KMS-11 (cell line): ENCODE data around the gene CRTAP.

Experiments used
- H2AFZ ChIP-seq: fragments of 200-600 bp; sonication (generic); 2 replicates; pipeline ENCODE4 v1.6.1; 2016; ENCODE audit warnings: antibody characterized with exemption, mixed run types, low read depth
- H3K27ac ChIP-seq: fragments of 200-600 bp; sonication (generic); 2 replicates; pipeline ENCODE4 v1.6.1; 2016; ENCODE audit warnings: mild to moderate bottlenecking, mixed run types
- H3K27me3 ChIP-seq: fragments of 200-600 bp; sonication (generic); 2 replicates; pipeline ENCODE4 v1.6.1; 2017; ENCODE audit warnings: mild to moderate bottlenecking, low read depth, mixed run types, moderate library complexity; ENCODE audit not compliant: insufficient read depth
- H3K36me3 ChIP-seq: fragments of 200-600 bp; sonication (generic); 2 replicates; pipeline ENCODE4 v1.6.1; 2017; ENCODE audit warnings: mild to moderate bottlenecking, mixed run types; ENCODE audit not compliant: insufficient read depth
- H3K4me1 ChIP-seq: fragments of 200-600 bp; sonication (generic); 2 replicates; pipeline ENCODE4 v1.6.1; 2016; ENCODE audit warnings: mild to moderate bottlenecking, low read depth, mixed run types; ENCODE audit not compliant: poor library complexity, severe bottlenecking
- H3K4me2 ChIP-seq: fragments of 200-600 bp; sonication (generic); 2 replicates; pipeline ENCODE4 v1.7.0; 2016; ENCODE audit warnings: mild to moderate bottlenecking, mixed run types
- H3K4me3 ChIP-seq: fragments of 200-600 bp; sonication (generic); IDR thresholded peaks from 2 replicates; pipeline ENCODE4 v1.6.1; 2017; ENCODE audit warnings: low read depth, low read length, mixed read lengths; ENCODE audit not compliant: insufficient read depth
- H3K79me2 ChIP-seq: fragments of 200-600 bp; sonication (generic); 2 replicates; pipeline ENCODE4 v1.6.1; 2016; ENCODE audit warnings: low read depth, mixed run types; ENCODE audit not compliant: insufficient read depth
- H3K9ac ChIP-seq: fragments of 200-600 bp; sonication (generic); 2 replicates; pipeline ENCODE4 v1.6.1; 2016; ENCODE audit warnings: mild to moderate bottlenecking, mixed run types
- H4K20me1 ChIP-seq: fragments of 200-600 bp; sonication (generic); 2 replicates; pipeline ENCODE4 v1.6.1; 2016; ENCODE audit warnings: mild to moderate bottlenecking, mixed run types; ENCODE audit not compliant: insufficient read depth
- TF ChIP-seq, protein P1 (sequence below): fragments of 200-600 bp; sonication (generic); conservative IDR thresholded peaks from 2 replicates; pipeline ENCODE4 v1.6.1; 2017; ENCODE audit warnings: low read depth, mild to moderate bottlenecking, antibody characterized with exemption, low read length, moderate library complexity, mixed read lengths

CRTAP gene

DNA sequence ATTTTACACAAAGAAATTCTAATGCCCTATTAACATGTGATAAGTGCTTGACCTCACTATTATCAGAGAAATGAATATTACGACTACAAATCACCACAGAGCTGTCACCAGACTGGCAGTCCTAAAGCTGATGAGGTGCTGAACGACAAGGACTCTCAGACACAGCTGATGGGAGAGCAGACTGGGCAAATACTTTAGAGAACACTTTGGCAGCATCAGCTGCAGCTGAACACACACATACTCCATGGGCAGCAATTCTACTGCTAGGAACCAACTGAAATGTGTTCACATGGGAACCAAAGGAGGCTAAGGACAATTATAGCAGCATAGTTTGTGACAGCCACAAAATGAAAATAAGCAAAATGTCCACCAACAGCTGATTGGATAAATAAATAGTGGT lies 59.3 kb downstream of the CRTAP start:
- Histone ChIP-seq H4K20me1 (no peaks in the 10 kb centered on the region), H3K27ac (no peak overlapping the region), H3K79me2 (no peaks in the 10 kb centered on the region), H3K36me3 (no peaks in the 10 kb centered on the region), H3K9ac (no peak overlapping the region), H3K4me1 (no peaks in the 10 kb centered on the region), H3K4me2 (no peak overlapping the region), H3K4me3 (no peak overlapping the region), H3K27me3 (no peaks in the 10 kb centered on the region), H2AFZ (no peak overlapping the region)
- TF ChIP-seq, protein P1, sequence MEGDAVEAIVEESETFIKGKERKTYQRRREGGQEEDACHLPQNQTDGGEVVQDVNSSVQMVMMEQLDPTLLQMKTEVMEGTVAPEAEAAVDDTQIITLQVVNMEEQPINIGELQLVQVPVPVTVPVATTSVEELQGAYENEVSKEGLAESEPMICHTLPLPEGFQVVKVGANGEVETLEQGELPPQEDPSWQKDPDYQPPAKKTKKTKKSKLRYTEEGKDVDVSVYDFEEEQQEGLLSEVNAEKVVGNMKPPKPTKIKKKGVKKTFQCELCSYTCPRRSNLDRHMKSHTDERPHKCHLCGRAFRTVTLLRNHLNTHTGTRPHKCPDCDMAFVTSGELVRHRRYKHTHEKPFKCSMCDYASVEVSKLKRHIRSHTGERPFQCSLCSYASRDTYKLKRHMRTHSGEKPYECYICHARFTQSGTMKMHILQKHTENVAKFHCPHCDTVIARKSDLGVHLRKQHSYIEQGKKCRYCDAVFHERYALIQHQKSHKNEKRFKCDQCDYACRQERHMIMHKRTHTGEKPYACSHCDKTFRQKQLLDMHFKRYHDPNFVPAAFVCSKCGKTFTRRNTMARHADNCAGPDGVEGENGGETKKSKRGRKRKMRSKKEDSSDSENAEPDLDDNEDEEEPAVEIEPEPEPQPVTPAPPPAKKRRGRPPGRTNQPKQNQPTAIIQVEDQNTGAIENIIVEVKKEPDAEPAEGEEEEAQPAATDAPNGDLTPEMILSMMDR: no peak

DNA sequence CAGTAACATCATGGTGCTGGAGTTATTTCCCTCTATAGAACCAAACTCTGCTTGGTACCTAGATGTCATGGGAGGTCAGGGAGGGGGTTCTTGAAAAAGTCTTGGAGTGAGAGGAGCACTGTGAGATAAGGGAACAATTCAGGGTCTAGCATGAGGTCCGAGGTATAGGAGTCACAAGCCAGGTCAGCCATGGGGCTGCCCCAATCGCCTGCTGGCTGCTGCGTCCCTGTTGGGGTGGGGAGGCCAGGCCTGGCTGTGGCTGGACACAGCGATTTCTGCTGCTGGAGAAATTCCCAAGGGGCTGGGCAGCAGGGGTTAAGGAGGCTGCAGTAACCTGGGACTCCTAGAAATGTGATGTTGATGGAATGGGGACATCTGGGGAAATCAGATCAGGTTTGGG lies 59.9 kb downstream of the CRTAP start:
- Histone ChIP-seq H3K36me3 (no peaks in the 10 kb centered on the region), H3K4me1 (no peaks in the 10 kb centered on the region), H3K79me2 (no peaks in the 10 kb centered on the region), H3K4me3 (no peak overlapping the region), H2AFZ (no peak overlapping the region), H4K20me1 (no peaks in the 10 kb centered on the region), H3K27ac (no peak overlapping the region), H3K27me3 (no peaks in the 10 kb centered on the region), H3K9ac (no peak overlapping the region), H3K4me2 (no peak overlapping the region)
- TF ChIP-seq, protein P1: no peak

DNA sequence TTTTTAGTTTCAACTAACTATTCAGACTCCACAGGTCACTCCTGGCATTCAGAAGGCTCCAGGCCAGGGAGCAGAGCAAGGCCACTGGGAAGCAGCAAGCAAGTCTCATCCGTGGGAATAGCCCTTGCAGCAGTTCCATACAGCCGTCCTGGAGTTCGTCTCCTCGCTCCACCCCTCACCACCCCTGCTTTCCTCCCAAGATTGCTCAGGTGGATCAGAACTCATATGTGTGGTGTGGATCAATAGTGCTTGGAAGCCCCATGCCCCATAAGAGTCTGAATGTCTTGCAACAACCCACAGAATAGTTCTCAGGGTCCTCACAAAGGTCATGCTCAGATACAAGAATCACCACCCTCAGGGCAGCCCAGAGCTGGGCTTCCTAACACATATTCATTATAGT lies 60.3 kb downstream of the CRTAP start:
- H3K9ac ChIP-seq: no peak overlapping the region
- H4K20me1 ChIP-seq: no peaks in the 10 kb centered on the region
- no peaks in the 10 kb centered on the region for H3K36me3 ChIP-seq
- H3K4me1 ChIP-seq: no peaks in the 10 kb centered on the region
- no peak overlapping the region for H2AFZ ChIP-seq
- no peak overlapping the region for H3K4me3 ChIP-seq
- no peaks in the 10 kb centered on the region for H3K27me3 ChIP-seq
- TF ChIP-seq, protein P1: no peak
- no peak overlapping the region for H3K27ac ChIP-seq
- no peak overlapping the region for H3K4me2 ChIP-seq
- no peaks in the 10 kb centered on the region for H3K79me2 ChIP-seq

DNA sequence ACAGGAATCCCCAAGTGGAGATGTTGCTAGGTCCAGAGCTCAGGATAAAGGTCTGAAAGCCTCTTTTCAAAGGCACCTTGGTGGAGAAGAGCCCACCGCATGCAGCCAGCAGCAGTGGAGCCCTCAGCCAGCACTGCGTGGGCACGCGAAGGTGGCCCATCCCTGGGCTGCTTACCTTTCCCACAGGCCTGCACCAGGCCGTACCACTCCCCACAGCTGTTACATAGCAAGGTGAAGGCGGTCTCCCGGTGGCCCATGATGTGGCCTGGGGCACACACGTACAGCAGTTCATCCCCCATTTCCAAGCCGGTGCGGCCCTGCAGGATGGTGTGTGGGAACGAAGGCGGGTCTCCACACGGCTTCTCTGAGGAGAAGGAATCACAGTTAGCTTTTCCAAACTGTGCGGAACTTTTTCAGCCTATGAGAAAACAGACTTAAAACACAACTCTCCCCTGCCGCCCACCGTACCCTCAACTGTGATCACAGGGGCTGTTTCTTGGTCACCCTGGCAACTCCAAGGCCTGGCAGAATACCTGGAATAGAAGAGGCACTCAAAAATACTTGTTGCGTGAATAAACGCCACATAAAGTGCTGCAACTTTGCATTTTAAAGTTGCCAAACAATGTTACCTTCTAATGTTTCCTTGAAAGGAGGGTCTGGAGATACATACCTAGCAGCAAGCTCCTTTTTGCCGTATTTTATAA lies 61.0 kb downstream of the CRTAP start:
- H2AFZ ChIP-seq: no peak overlapping the region
- H3K4me3 ChIP-seq: no peak overlapping the region
- no peaks in the 10 kb centered on the region for H3K4me1 ChIP-seq
- no peaks in the 10 kb centered on the region for H3K36me3 ChIP-seq
- TF ChIP-seq, protein P1: no peak
- no peak overlapping the region for H3K4me2 ChIP-seq
- H3K79me2 ChIP-seq: no peaks in the 10 kb centered on the region
- no peaks in the 10 kb centered on the region for H4K20me1 ChIP-seq
- H3K27ac ChIP-seq: no peak overlapping the region
- no peak overlapping the region for H3K9ac ChIP-seq
- no peaks in the 10 kb centered on the region for H3K27me3 ChIP-seq
